Neural cell (in vitro differentiated cells): ENCODE results near the gene KLHL34. TPM values are rescaled to one million over a fixed set of nuclear protein-coding genes. Genes with fewer than 3 reads are reported as not detected.

Experiments used
- H2AFZ ChIP-seq: fragments of 200-600, 300-800 bp; sonication (generic), shearing (Covaris generic); 2 replicates; pipeline ENCODE4 v1.6.0; 2014; ENCODE audit warnings: low read depth, mild to moderate bottlenecking, antibody characterized with exemption, low read length, moderate library complexity
- H3F3A ChIP-seq: fragments of 200-600 bp; shearing (Covaris generic); 2 replicates; pipeline ENCODE4 v1.6.1; 2016; ENCODE audit warnings: mild to moderate bottlenecking, moderate library complexity, mixed read lengths, antibody characterized with exemption, low read length; ENCODE audit not compliant: insufficient read depth, poor library complexity, severe bottlenecking
- H3K27ac ChIP-seq: fragments of 200-600, 300-800 bp; sonication (generic), shearing (Covaris generic); 2 replicates; pipeline ENCODE4 v1.5.1; 2014; ENCODE audit warnings: mild to moderate bottlenecking, low read length, moderate library complexity
- H3K27me3 ChIP-seq: fragments of 300-800, 200-600 bp; sonication (generic), shearing (Covaris generic); 2 replicates; pipeline ENCODE4 v1.6.0; 2014; ENCODE audit warnings: mild to moderate bottlenecking, low read depth, low read length, moderate library complexity; ENCODE audit not compliant: insufficient read depth
- H3K36me3 ChIP-seq: fragments of 300-800, 200-600 bp; sonication (generic), shearing (Covaris generic); 2 replicates; pipeline ENCODE4 v1.5.1; 2014; ENCODE audit warnings: mild to moderate bottlenecking, antibody characterized with exemption, low read length, moderate library complexity; ENCODE audit not compliant: insufficient read depth
- H3K4me2 ChIP-seq: fragments of 300-800, 200-600 bp; sonication (generic), shearing (Covaris generic); 2 replicates; pipeline ENCODE4 v1.6.0; 2014; ENCODE audit warnings: mild to moderate bottlenecking, low read length
- H3K4me3 ChIP-seq: fragments of 300-800, 200-600 bp; sonication (generic), shearing (Covaris generic); 2 replicates; pipeline ENCODE4 v1.5.1; 2014; ENCODE audit warnings: mild to moderate bottlenecking, low read length, moderate library complexity
- H3K79me2 ChIP-seq: fragments of 200-600 bp; shearing (Covaris generic); replicated peaks from 2 replicates; pipeline ENCODE4 v1.6.0; 2014; ENCODE audit warnings: mild to moderate bottlenecking, low read length, moderate library complexity; ENCODE audit not compliant: insufficient read depth
- H3K9ac ChIP-seq: fragments of 300-800, 200-600 bp; sonication (generic), shearing (Covaris generic); 2 replicates; pipeline ENCODE4 v1.6.1; 2016; ENCODE audit warnings: mild to moderate bottlenecking, low read length, mixed read lengths
- H3K9me2 ChIP-seq: fragments of 200-600 bp; shearing (Covaris generic); 2 replicates; pipeline ENCODE4 v1.6.1; 2016; ENCODE audit warnings: mild to moderate bottlenecking, low read length, mixed read lengths; ENCODE audit not compliant: insufficient read depth
- H3K9me3 ChIP-seq: fragments of 200-600, 300-800 bp; sonication (generic), shearing (Covaris generic); 2 replicates; pipeline ENCODE4 v1.6.1; 2016; ENCODE audit warnings: mild to moderate bottlenecking, mixed run types, low read length, moderate library complexity, mixed read lengths
- H4K20me1 ChIP-seq: fragments of 200-600 bp; shearing (Covaris generic); 2 replicates; pipeline ENCODE4 v1.6.1; 2016; ENCODE audit warnings: mild to moderate bottlenecking, mixed run types; ENCODE audit not compliant: insufficient read depth
- CTCF ChIP-seq: fragments of 450-650 bp; IDR thresholded peaks from 2 replicates; pipeline ENCODE4 v1.5.1; 2014; ENCODE audit warnings: antibody characterized with exemption, mild to moderate bottlenecking, moderate library complexity; ENCODE audit not compliant: poor library complexity, severe bottlenecking
- EP300 ChIP-seq: fragments of 450-650 bp; conservative IDR thresholded peaks from 2 replicates; pipeline ENCODE4 v1.6.1; 2014; ENCODE audit warnings: antibody characterized with exemption, mild to moderate bottlenecking, moderate library complexity; ENCODE audit not compliant: poor library complexity, severe bottlenecking
- EZH2 ChIP-seq: fragments of 200-600, 300-800 bp; shearing (Covaris generic), sonication (generic); IDR thresholded peaks from 2 replicates; pipeline ENCODE4 v1.6.1; 2014; ENCODE audit warnings: antibody characterized with exemption, low read length, borderline replicate concordance, mild to moderate bottlenecking; ENCODE audit not compliant: insufficient read depth, poor library complexity, severe bottlenecking
- MXI1 ChIP-seq: fragments of 450-650 bp; conservative IDR thresholded peaks from 2 replicates; pipeline ENCODE4 v1.6.1; 2014; ENCODE audit warnings: antibody characterized with exemption, mild to moderate bottlenecking; ENCODE audit not compliant: poor library complexity, severe bottlenecking
- POLR2AphosphoS5 ChIP-seq: IDR thresholded peaks from 2 replicates; pipeline ENCODE4 v1.6.1; 2012
- RAD21 ChIP-seq: fragments of 450-650 bp; conservative IDR thresholded peaks from 2 replicates; pipeline ENCODE4 v1.6.1; 2014; ENCODE audit warnings: antibody characterized with exemption, mild to moderate bottlenecking, moderate library complexity
- SMC3 ChIP-seq: fragments of 450-650 bp; conservative IDR thresholded peaks from 2 replicates; pipeline ENCODE4 v1.6.1; 2014; ENCODE audit warnings: antibody characterized with exemption, mild to moderate bottlenecking, moderate library complexity; ENCODE audit not compliant: poor library complexity
- TAF1 ChIP-seq: IDR thresholded peaks from 2 replicates; pipeline ENCODE4 v1.6.1; 2012; ENCODE audit warnings: low read depth
- polyA plus RNA-seq: library from polyadenylated mRNA; depleted of rRNA; stranded (reverse); fragments of >200 nt; gene quantifications from 2 replicates; pipeline ENCODE4 v1.2.3, GENCODE V29; 2014
- TF ChIP-seq, protein P1 (sequence below): IDR thresholded peaks from 2 replicates; pipeline ENCODE4 v1.6.1; 2012; ENCODE audit warnings: borderline replicate concordance

KLHL34 gene
- polyA plus RNA-seq, 1 donor from 2014 or later: not detected

GRCh38 chrX:21610168-21610567 lies 48.0 kb downstream of the KLHL34 start:
- no peaks in the 10 kb centered on the region for H3K9me2 ChIP-seq
- H3K4me3 ChIP-seq: no peak overlapping the region
- H3K79me2 ChIP-seq: no peaks in the 10 kb centered on the region
- no peaks in the 10 kb centered on the region for H3K9me3 ChIP-seq
- no peaks in the 10 kb centered on the region for H4K20me1 ChIP-seq
- no peak for TF ChIP-seq POLR2AphosphoS5
- TF ChIP-seq EP300: no peak
- no peak for TF ChIP-seq TAF1
- TF ChIP-seq CTCF: no peak
- no peak overlapping the region for H2AFZ ChIP-seq
- H3K36me3 ChIP-seq: no peaks in the 10 kb centered on the region
- H3K9ac ChIP-seq: no peak overlapping the region
- H3K4me2 ChIP-seq: no peak overlapping the region
- no peaks in the 10 kb centered on the region for H3F3A ChIP-seq
- no peaks in the 10 kb centered on the region for H3K27me3 ChIP-seq
- H3K27ac ChIP-seq: no peak overlapping the region

DNA sequence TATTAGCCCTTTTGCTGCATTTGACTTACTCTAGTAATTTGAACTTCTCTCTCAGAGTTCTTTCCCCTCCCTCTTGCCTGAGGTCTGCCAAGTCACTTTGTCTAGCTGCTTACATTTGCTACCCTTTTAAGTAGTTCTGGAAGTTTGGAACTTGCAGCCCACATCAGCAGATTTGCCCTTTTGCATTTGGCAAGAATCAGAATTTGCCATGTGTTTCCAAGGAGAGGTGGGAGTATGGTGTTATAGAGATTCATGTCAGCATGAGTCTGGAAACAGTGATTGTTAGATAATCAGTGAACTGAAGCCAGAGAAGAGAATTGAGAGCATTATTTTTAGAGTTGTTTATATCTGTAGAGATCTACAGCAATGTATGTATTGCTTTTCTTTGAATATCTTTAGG lies 52.1 kb downstream of the KLHL34 start:
- Histone ChIP-seq H3K36me3 (no peaks in the 10 kb centered on the region), H3F3A (no peaks in the 10 kb centered on the region), H3K79me2 (no peaks in the 10 kb centered on the region), H3K4me3 (no peak overlapping the region), H3K9me3 (no peaks in the 10 kb centered on the region), H3K4me2 (no peak overlapping the region), H3K9me2 (no peaks in the 10 kb centered on the region), H3K27ac (no peak overlapping the region), H3K9ac (no peak overlapping the region), H4K20me1 (no peaks in the 10 kb centered on the region), H2AFZ (no peak overlapping the region), H3K27me3 (no peaks in the 10 kb centered on the region)
- TF ChIP-seq SMC3: no peak
- TF ChIP-seq EZH2: no peak
- TF ChIP-seq, protein P1, sequence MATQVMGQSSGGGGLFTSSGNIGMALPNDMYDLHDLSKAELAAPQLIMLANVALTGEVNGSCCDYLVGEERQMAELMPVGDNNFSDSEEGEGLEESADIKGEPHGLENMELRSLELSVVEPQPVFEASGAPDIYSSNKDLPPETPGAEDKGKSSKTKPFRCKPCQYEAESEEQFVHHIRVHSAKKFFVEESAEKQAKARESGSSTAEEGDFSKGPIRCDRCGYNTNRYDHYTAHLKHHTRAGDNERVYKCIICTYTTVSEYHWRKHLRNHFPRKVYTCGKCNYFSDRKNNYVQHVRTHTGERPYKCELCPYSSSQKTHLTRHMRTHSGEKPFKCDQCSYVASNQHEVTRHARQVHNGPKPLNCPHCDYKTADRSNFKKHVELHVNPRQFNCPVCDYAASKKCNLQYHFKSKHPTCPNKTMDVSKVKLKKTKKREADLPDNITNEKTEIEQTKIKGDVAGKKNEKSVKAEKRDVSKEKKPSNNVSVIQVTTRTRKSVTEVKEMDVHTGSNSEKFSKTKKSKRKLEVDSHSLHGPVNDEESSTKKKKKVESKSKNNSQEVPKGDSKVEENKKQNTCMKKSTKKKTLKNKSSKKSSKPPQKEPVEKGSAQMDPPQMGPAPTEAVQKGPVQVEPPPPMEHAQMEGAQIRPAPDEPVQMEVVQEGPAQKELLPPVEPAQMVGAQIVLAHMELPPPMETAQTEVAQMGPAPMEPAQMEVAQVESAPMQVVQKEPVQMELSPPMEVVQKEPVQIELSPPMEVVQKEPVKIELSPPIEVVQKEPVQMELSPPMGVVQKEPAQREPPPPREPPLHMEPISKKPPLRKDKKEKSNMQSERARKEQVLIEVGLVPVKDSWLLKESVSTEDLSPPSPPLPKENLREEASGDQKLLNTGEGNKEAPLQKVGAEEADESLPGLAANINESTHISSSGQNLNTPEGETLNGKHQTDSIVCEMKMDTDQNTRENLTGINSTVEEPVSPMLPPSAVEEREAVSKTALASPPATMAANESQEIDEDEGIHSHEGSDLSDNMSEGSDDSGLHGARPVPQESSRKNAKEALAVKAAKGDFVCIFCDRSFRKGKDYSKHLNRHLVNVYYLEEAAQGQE: no peak
- no peak for TF ChIP-seq MXI1
- TF ChIP-seq RAD21: no peak
- TF ChIP-seq TAF1: no peak
- TF ChIP-seq EP300: no peak
- TF ChIP-seq POLR2AphosphoS5: no peak
- TF ChIP-seq CTCF: no peak

Other genes starting within 250 kb of the KLHL34 start
- 0.53 TPM in 1 of 2 replicates, not detected in the other for gene SMPX, start 99.8 kb upstream of the KLHL34 start, polyA plus RNA-seq
- gene MBTPS2, start 181.3 kb upstream of the KLHL34 start, polyA plus RNA-seq: 11.1 and 11.5 TPM in 2 replicates
- gene YY2, start 197.7 kb upstream of the KLHL34 start, polyA plus RNA-seq: 1.7 and 2.4 TPM in 2 replicates